Measurements from ENCODE around the gene IFFO2. TPM values are rescaled to one million over a fixed set of nuclear protein-coding genes. Genes with fewer than 3 reads are reported as not detected.

The IFFO2 gene
- total RNA-seq, 1 experiment from 2014 or later, result 13.0 TPM

- no peak for TF ChIP-seq CTCF (IDR thresholded peaks at IDR 0.05; ENCODE audit: unreplicated experiment)
- no peak overlapping the region for H3K4me3 Mint-ChIP-seq (ENCODE audit: low read depth, unreplicated experiment)
- peaks cover 14% of the 10 kb centered on the region for H3K4me1 Mint-ChIP-seq (ENCODE audit: low read depth, unreplicated experiment)
- no TSS peak for BruUV-seq (replicated peaks)
- H3K27me3 Mint-ChIP-seq (ENCODE audit: unreplicated experiment), result no peaks in the 10 kb centered on the region
- DNase-seq, result no peak
- CTCF ChIA-PET, result no interaction called here
- H3K36me3 Mint-ChIP-seq (ENCODE audit: insufficient read depth, unreplicated experiment), result no peaks in the 10 kb centered on the region
- no peaks in the 10 kb centered on the region for H3K9me3 Mint-ChIP-seq (ENCODE audit: low read depth, unreplicated experiment)
- intact Hi-C loops (cut with micrococcal nuclease; ENCODE audit: unreplicated experiment), result no loop called here
- no peak overlapping the region for H3K27ac Mint-ChIP-seq (ENCODE audit: unreplicated experiment)
Measured at GRCh38 chr1:18947570-18947969, 8.9 kb downstream of the IFFO2 start.

- CTCF ChIA-PET, result no interaction called here
- H3K9me3 Mint-ChIP-seq (ENCODE audit: low read depth, unreplicated experiment), result no peaks in the 10 kb centered on the region
- peaks cover 15% of the 10 kb centered on the region for H3K4me1 Mint-ChIP-seq (ENCODE audit: low read depth, unreplicated experiment)
Measured at GRCh38 chr1:18946550-18947381, 9.7 kb downstream of the IFFO2 start.

GRCh38 chr1:18945401-18945849, 11.1 kb downstream of the IFFO2 start:
- Mint-ChIP-seq H3K4me3 (ENCODE audit: low read depth, unreplicated experiment) (no peak overlapping the region), H3K27ac (ENCODE audit: unreplicated experiment) (no peak overlapping the region), H3K36me3 (ENCODE audit: insufficient read depth, unreplicated experiment) (no peaks in the 10 kb centered on the region), H3K27me3 (ENCODE audit: unreplicated experiment) (no peaks in the 10 kb centered on the region), H3K4me1 (ENCODE audit: low read depth, unreplicated experiment) (peaks cover 28% of the 10 kb centered on the region), H3K9me3 (ENCODE audit: low read depth, unreplicated experiment) (no peaks in the 10 kb centered on the region)
- CTCF ChIA-PET, result no interaction called here
- DNase-seq, result no peak
- no peak for TF ChIP-seq CTCF (IDR thresholded peaks at IDR 0.05; ENCODE audit: unreplicated experiment)
- BruUV-seq (replicated peaks), result no TSS peak
- intact Hi-C loops (cut with micrococcal nuclease; ENCODE audit: unreplicated experiment), result no loop called here

More at GRCh38 chr1:18946550-18947381, 9.7 kb downstream of the IFFO2 start:
- Mint-ChIP-seq H3K27ac (ENCODE audit: unreplicated experiment) (no peak overlapping the region), H3K4me3 (ENCODE audit: low read depth, unreplicated experiment) (no peak overlapping the region), H3K27me3 (ENCODE audit: unreplicated experiment) (no peaks in the 10 kb centered on the region), H3K36me3 (ENCODE audit: insufficient read depth, unreplicated experiment) (no peaks in the 10 kb centered on the region)
- no peak for TF ChIP-seq CTCF (IDR thresholded peaks at IDR 0.05; ENCODE audit: unreplicated experiment)
- BruUV-seq (replicated peaks), result no TSS peak
- intact Hi-C loops (cut with micrococcal nuclease; ENCODE audit: unreplicated experiment), result no loop called here
- DNase-seq, result no peak

- Mint-ChIP-seq H3K27me3 (ENCODE audit: unreplicated experiment) (no peaks in the 10 kb centered on the region), H3K4me1 (ENCODE audit: low read depth, unreplicated experiment) (peaks cover 34% of the 10 kb centered on the region), H3K9me3 (ENCODE audit: low read depth, unreplicated experiment) (no peaks in the 10 kb centered on the region), H3K4me3 (ENCODE audit: low read depth, unreplicated experiment) (no peak overlapping the region), H3K27ac (ENCODE audit: unreplicated experiment) (no peak overlapping the region), H3K36me3 (ENCODE audit: insufficient read depth, unreplicated experiment) (no peaks in the 10 kb centered on the region)
- no peak for DNase-seq
- no peak for TF ChIP-seq CTCF (IDR thresholded peaks at IDR 0.05; ENCODE audit: unreplicated experiment)
- BruUV-seq (replicated peaks), result no TSS peak
- CTCF ChIA-PET, result no interaction called here
- intact Hi-C loops (cut with micrococcal nuclease; ENCODE audit: unreplicated experiment), result no loop called here
Measured at GRCh38 chr1:18944810-18945209, 11.7 kb downstream of the IFFO2 start.

Measured in Calu3 (cell line).